Activated B cell treated with CpG ODN at 0.5 μM for 24 hours (primary cell): ENCODE measurements around the gene ASB2. TPM values are rescaled to one million over a fixed set of nuclear protein-coding genes. Genes with fewer than 3 reads are reported as not detected.

Source experiments
- ATAC-seq: fragments of 200-7000 bp; cut with Tn5 transposase; one replicate; pipeline ENCODE4 v1.10.0; 2021; ENCODE audit warnings: low read depth, mild to moderate bottlenecking, moderate library complexity
- CTCF ChIA-PET: fragments of 350-600 bp; sonication (Branson Sonifier 250); formaldehyde crosslinking; loops from one replicate; lab custom pipeline; 2021; ENCODE audit warnings: antibody characterized with exemption; lab: Charles Lee
- POLR2A ChIA-PET: fragments of 350-600 bp; sonication (Branson Sonifier 250); formaldehyde crosslinking; loops from one replicate; lab custom pipeline; 2021; ENCODE audit warnings: antibody characterized with exemption; lab: Charles Lee
- DNase-seq: peaks from one replicate; pipeline ENCODE4 v3.0.0; 2022
- H3K27ac Mint-ChIP-seq: one replicate; pipeline ENCODE4 v1.8.0; 2020; ENCODE audit warnings: mixed read lengths
- H3K27me3 Mint-ChIP-seq: one replicate; pipeline ENCODE4 v1.8.0; 2021; ENCODE audit warnings: mixed read lengths
- H3K36me3 Mint-ChIP-seq: one replicate; pipeline ENCODE4 v1.8.0; 2021; ENCODE audit warnings: low read depth, mixed read lengths
- H3K4me1 Mint-ChIP-seq: one replicate; pipeline ENCODE4 v1.8.0; 2021; ENCODE audit warnings: mixed read lengths
- H3K4me3 Mint-ChIP-seq: one replicate; pipeline ENCODE4 v1.8.0; 2020; ENCODE audit warnings: mild to moderate bottlenecking, mixed read lengths
- H3K9me3 Mint-ChIP-seq: one replicate; pipeline ENCODE4 v1.8.0; 2020; ENCODE audit warnings: mixed read lengths
- intact Hi-C: fragments of 100-400 bp; cut with micrococcal nuclease; formaldehyde crosslinking; loops from one replicate; pipeline ENCODE4 v1.15.1; 2024
- total RNA-seq: library from RNA; stranded (reverse); gene quantifications from 2 replicates; pipeline ENCODE4 v1.2.3, GENCODE V29; 2022
- TF ChIP-seq, protein P1 (sequence below): fragments of 200-600 bp; IDR thresholded peaks from one replicate; pipeline ENCODE4 v1.8.0; 2022; ENCODE audit warnings: antibody characterized with exemption, mild to moderate bottlenecking

The ASB2 gene
- total RNA-seq, 1 donor from 2014 or later = 3.1 TPM

DNA sequence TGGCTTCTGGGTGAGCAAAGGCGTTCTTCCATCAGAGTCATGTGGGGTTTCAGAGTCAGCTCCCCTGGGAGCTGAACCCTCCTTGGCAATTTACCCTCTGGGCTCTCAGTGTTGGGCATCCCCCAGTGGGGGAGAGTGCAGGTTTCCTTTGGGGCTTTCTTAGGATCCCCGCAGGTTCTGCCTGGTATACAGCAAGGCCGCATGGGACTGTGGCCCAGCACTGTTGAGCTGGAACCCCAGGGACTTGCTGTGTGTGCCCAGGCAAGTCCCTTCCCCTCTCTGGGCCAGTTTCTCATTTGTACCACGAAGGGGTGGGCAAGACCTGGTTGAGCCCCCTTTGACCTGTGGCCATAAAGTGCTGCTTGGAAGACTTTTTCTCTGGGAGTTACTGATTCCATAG lies 43.7 kb downstream of the ASB2 start:
- no peak for ATAC-seq
- Mint-ChIP-seq H3K36me3 (no peaks in the 10 kb centered on the region), H3K27me3 (peaks cover 2% of the 10 kb centered on the region), H3K9me3 (no peaks in the 10 kb centered on the region), H3K27ac (no peak overlapping the region), H3K4me3 (no peak overlapping the region), H3K4me1 (no peaks in the 10 kb centered on the region)
- CTCF ChIA-PET = interaction anchor here (11.7 kb wide), 1 partner anchor 41 kb away, joined by 498 read pairs; the partner anchor contains the start of gene ASB2
- DNase-seq = no peak
- POLR2A ChIA-PET = no interaction called here
- TF ChIP-seq, protein P1, sequence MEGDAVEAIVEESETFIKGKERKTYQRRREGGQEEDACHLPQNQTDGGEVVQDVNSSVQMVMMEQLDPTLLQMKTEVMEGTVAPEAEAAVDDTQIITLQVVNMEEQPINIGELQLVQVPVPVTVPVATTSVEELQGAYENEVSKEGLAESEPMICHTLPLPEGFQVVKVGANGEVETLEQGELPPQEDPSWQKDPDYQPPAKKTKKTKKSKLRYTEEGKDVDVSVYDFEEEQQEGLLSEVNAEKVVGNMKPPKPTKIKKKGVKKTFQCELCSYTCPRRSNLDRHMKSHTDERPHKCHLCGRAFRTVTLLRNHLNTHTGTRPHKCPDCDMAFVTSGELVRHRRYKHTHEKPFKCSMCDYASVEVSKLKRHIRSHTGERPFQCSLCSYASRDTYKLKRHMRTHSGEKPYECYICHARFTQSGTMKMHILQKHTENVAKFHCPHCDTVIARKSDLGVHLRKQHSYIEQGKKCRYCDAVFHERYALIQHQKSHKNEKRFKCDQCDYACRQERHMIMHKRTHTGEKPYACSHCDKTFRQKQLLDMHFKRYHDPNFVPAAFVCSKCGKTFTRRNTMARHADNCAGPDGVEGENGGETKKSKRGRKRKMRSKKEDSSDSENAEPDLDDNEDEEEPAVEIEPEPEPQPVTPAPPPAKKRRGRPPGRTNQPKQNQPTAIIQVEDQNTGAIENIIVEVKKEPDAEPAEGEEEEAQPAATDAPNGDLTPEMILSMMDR = no peak
- intact Hi-C loops = no loop called here

DNA sequence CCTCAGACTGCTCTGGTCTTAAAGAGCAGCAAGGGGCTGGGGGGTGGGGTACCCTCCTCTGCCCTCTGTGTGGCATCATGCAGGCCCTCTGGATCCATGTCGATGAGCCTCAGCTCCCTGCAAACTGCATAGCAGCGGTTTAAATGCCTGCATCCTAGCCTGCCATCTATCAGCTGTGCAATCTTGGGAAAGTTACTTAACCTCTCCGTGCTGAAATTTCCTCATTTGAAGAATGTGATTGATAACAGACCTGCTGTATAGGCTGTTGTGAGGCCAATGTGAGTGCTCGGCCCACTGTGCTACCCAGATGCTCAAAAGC lies 45.4 kb downstream of the ASB2 start:
- ChIA-PET CTCF (no interaction called here), POLR2A (no interaction called here)
- no peaks in the 10 kb centered on the region for H3K4me1 Mint-ChIP-seq
- TF ChIP-seq, protein P1 = no peak
- no peaks in the 10 kb centered on the region for H3K36me3 Mint-ChIP-seq
- H3K4me3 Mint-ChIP-seq = no peak overlapping the region
- no peak overlapping the region for H3K27ac Mint-ChIP-seq
- ATAC-seq = no peak
- no peaks in the 10 kb centered on the region for H3K27me3 Mint-ChIP-seq
- intact Hi-C loops = no loop called here
- no peak for DNase-seq
- no peaks in the 10 kb centered on the region for H3K9me3 Mint-ChIP-seq

DNA sequence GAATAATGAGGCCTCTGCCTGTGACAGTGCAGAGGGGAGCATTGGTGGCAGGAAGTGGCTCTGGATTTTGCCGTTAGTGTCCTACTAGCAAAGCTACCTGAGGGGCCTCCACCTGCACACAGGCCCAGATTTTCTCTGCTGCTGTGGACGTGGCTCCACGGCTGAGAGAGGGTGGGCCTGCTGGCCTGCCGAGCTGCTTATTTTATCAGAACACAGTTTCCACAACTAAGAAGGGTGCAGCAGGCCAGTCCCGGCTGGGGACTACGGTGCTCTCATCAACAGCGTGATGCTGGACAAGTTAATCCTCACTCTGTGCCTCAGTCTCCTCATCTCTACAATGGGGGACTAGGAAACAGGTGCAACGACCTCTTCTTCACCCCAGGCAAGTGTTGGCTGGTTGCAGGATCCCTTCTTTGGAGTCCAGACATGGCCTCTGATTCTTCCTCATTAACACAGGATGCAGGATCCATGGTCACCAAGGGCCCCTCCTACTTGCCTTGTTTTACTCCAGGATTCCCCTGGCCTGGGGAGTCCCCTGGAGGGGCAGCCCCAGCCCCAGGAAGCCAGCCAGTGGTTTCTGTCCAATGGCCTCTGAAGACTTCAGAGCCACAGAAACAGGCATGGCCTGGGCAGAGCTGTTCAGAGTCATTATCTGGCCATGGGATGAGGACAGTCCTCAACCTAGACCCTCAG lies 45.9 kb downstream of the ASB2 start:
- ATAC-seq (no peak), DNase-seq (no peak)
- CTCF ChIA-PET = no interaction called here
- Mint-ChIP-seq H3K27me3 (no peaks in the 10 kb centered on the region), H3K4me3 (no peak overlapping the region), H3K9me3 (no peaks in the 10 kb centered on the region), H3K27ac (no peak overlapping the region), H3K4me1 (no peaks in the 10 kb centered on the region), H3K36me3 (no peaks in the 10 kb centered on the region)
- TF ChIP-seq, protein P1 = no peak
- intact Hi-C loops = no loop called here
- POLR2A ChIA-PET = no interaction called here

DNA sequence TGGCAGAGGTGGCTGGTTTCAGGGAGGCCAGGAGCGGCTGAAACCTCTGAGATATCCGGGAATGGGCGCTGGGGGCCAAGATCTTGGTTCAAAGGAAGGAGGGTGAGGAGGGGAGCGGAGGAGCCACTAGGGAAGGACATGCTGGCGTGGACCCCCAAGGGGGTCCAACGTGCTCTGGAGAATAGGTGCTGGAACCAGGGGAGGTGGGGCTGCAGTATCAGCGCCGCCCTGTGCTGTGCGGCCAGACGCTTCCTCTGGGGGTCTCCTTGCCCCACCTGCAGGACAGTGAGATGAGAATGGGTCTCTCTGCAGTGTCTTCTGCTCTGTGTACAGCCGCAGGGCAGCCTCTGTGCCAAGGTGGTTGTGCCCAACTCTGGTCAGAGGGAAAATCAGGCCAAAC lies 46.7 kb downstream of the ASB2 start:
- Mint-ChIP-seq H3K36me3 (no peaks in the 10 kb centered on the region), H3K4me1 (no peaks in the 10 kb centered on the region), H3K27me3 (no peaks in the 10 kb centered on the region), H3K9me3 (no peaks in the 10 kb centered on the region), H3K27ac (no peak overlapping the region), H3K4me3 (no peak overlapping the region)
- no peak for DNase-seq
- ATAC-seq = no peak
- POLR2A ChIA-PET = no interaction called here
- CTCF ChIA-PET = no interaction called here
- intact Hi-C loops = no loop called here
- TF ChIP-seq, protein P1 = no peak

DNA sequence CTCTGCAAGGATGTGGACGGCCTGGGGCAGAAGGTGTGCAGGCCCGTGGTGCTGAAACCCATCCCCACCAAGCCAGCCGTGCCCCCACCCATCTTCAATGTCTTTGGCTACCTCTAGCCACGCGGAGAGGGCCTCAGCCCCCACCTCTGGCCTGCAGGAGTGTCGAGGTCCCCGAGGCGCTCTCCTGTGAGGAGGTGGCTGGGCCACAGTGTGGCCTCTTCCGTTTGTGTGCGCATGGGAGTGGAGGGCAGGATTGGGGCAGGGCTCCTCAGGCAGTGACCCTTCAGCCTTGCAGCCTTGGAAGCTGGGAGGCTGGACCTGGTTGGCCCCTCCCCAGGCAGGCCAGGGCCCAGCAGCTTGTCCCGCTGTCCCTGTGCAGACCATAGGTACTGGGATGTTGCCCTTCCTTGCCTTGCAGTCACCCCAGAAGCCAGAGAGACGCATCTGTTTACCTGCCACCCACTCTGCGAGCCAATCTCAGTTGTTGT lies 47.3 kb downstream of the ASB2 start:
- H3K9me3 Mint-ChIP-seq = no peaks in the 10 kb centered on the region
- CTCF ChIA-PET = no interaction called here

More for the DNA sequence above, 47.3 kb downstream of the ASB2 start:
- Mint-ChIP-seq H3K27ac (no peak overlapping the region), H3K27me3 (no peaks in the 10 kb centered on the region), H3K4me1 (no peaks in the 10 kb centered on the region), H3K36me3 (no peaks in the 10 kb centered on the region), H3K4me3 (no peak overlapping the region)
- POLR2A ChIA-PET = no interaction called here
- no peak for ATAC-seq
- intact Hi-C loops = no loop called here
- TF ChIP-seq, protein P1 = no peak
- DNase-seq = no peak
